Measurements from ENCODE around the gene FAM53A. TPM values are rescaled to one million over a fixed set of nuclear protein-coding genes. Genes with fewer than 3 reads are reported as not detected.

Gene FAM53A
- total RNA-seq, 1 donor, result 0.86 TPM

GRCh38 chr4:1597021-1597931, 86.8 kb downstream of the FAM53A start:
- DNase-seq (ENCODE audit: low read depth), result no peak
- H3K4me3 ChIP-seq (ENCODE audit: low read depth, low read length), result no peak overlapping the region
- no peak for TF ChIP-seq CTCF (IDR thresholded peaks at IDR 0.05; ENCODE audit: insufficient read depth, low read depth, low read length)

- H3K4me3 ChIP-seq (ENCODE audit: low read depth, low read length), result no peak overlapping the region
- TF ChIP-seq CTCF (IDR thresholded peaks at IDR 0.05; ENCODE audit: insufficient read depth, low read depth, low read length), result no peak
- DNase-seq (ENCODE audit: low read depth), result no peak
Measured at GRCh38 chr4:1596393-1596792, 87.7 kb downstream of the FAM53A start.

- DNase-seq (ENCODE audit: low read depth), result no peak
- no peak overlapping the region for H3K4me3 ChIP-seq (ENCODE audit: low read depth, low read length)
- no peak for TF ChIP-seq CTCF (IDR thresholded peaks at IDR 0.05; ENCODE audit: insufficient read depth, low read depth, low read length)
Measured at GRCh38 chr4:1595789-1596325, 88.3 kb downstream of the FAM53A start.

- DNase-seq (ENCODE audit: low read depth), result no peak
- TF ChIP-seq CTCF (IDR thresholded peaks at IDR 0.05; ENCODE audit: insufficient read depth, low read depth, low read length), result no peak
- no peak overlapping the region for H3K4me3 ChIP-seq (ENCODE audit: low read depth, low read length)
Measured at GRCh38 chr4:1594871-1595788, 89.0 kb downstream of the FAM53A start.

GRCh38 chr4:1593881-1594345, 90.2 kb downstream of the FAM53A start:
- no peak for DNase-seq (ENCODE audit: low read depth)
- no peak overlapping the region for H3K4me3 ChIP-seq (ENCODE audit: low read depth, low read length)
- TF ChIP-seq CTCF (IDR thresholded peaks at IDR 0.05; ENCODE audit: insufficient read depth, low read depth, low read length), result no peak

- DNase-seq (ENCODE audit: low read depth), result no peak
- no peak overlapping the region for H3K4me3 ChIP-seq (ENCODE audit: low read depth, low read length)
- TF ChIP-seq CTCF (IDR thresholded peaks at IDR 0.05; ENCODE audit: insufficient read depth, low read depth, low read length), result no peak
Measured at GRCh38 chr4:1593458-1593857, 90.7 kb downstream of the FAM53A start.

Data from fibroblast of villous mesenchyme (primary cell).